IMR-90 (cell line): ENCODE results near the gene SPATA2. TPM values are rescaled to one million over a fixed set of nuclear protein-coding genes. Genes with fewer than 3 reads are reported as not detected.

Source experiments
- ATAC-seq: fragments of 200-7000 bp; cut with Tn5 transposase; 2 replicates; pipeline ENCODE4 v1.9.1; 2020; ENCODE audit warnings: low read depth, mild to moderate bottlenecking, moderate library complexity
- BruUV-seq: library from RNA; stranded (reverse); fragments of 400-500 nt; replicated peaks from 2 replicates; lab custom pipeline; 2021; lab: Mats Ljungman, UMichigan
- CTCF ChIA-PET: fragments of 300-600 bp; formaldehyde crosslinking; extraction: SDS; loops from one replicate; lab custom pipeline; 2021; ENCODE audit warnings: antibody characterized with exemption; lab: Yijun Ruan, JAX
- POLR2A ChIA-PET: fragments of 300-600 bp; sonication (Branson Sonifier 250); formaldehyde crosslinking; loops from one replicate; lab custom pipeline; 2022; ENCODE audit warnings: antibody characterized with exemption; ENCODE audit not compliant: unreplicated experiment; lab: Charles Lee
- DNase-seq: peaks from one replicate; pipeline ENCODE4 v3.0.0; 2013
- H2AFZ ChIP-seq: replicated peaks from 2 replicates; pipeline ENCODE3; 2013; ENCODE audit warnings: low read length, mild to moderate bottlenecking; ENCODE audit not compliant: poor library complexity
- H2AK5ac ChIP-seq: 2 replicates; pipeline ENCODE4 v1.6.1; 2013; ENCODE audit warnings: low read depth, low read length, inconsistent platforms
- H2AK9ac ChIP-seq: replicated peaks from 2 replicates; pipeline ENCODE3; 2013; ENCODE audit warnings: mild to moderate bottlenecking, low read depth, low read length, moderate library complexity; ENCODE audit not compliant: poor library complexity
- H2BK120ac ChIP-seq: 2 replicates; pipeline ENCODE4 v1.6.1; 2013; ENCODE audit warnings: low read depth, low read length, inconsistent platforms
- H2BK15ac ChIP-seq: 3 replicates; pipeline ENCODE4 v1.6.1; 2013; ENCODE audit warnings: low read depth, low read length, inconsistent platforms
- H2BK20ac ChIP-seq: 2 replicates; pipeline ENCODE4 v1.6.1; 2013; ENCODE audit warnings: low read depth, mild to moderate bottlenecking, inconsistent platforms, low read length, moderate library complexity
- H2BK5ac ChIP-seq: 2 replicates; pipeline ENCODE4 v1.6.1; 2013; ENCODE audit warnings: mild to moderate bottlenecking, low read depth, low read length, inconsistent platforms; ENCODE audit not compliant: poor library complexity, severe bottlenecking
- H3K14ac ChIP-seq: replicated peaks from 2 replicates; pipeline ENCODE4 v1.6.1; 2013; ENCODE audit warnings: low read depth, low read length, inconsistent platforms
- H3K18ac ChIP-seq: 2 replicates; pipeline ENCODE4 v1.6.1; 2013; ENCODE audit warnings: low read depth, low read length, control low read depth
- H3K23ac ChIP-seq: 2 replicates; pipeline ENCODE4 v1.6.1; 2013; ENCODE audit warnings: low read depth, low read length, inconsistent platforms
- H3K27ac ChIP-seq: 2 replicates; pipeline ENCODE4 v1.5.1; 2013; ENCODE audit warnings: mild to moderate bottlenecking, control low read depth, low read length; ENCODE audit not compliant: insufficient read depth
- H3K27me3 ChIP-seq: 2 replicates; pipeline ENCODE4 v1.6.1; 2013; ENCODE audit warnings: low read length; ENCODE audit not compliant: control insufficient read depth, insufficient read depth
- H3K36me3 ChIP-seq: 2 replicates; pipeline ENCODE4 v1.6.1; 2013; ENCODE audit warnings: low read length, mixed read lengths; ENCODE audit not compliant: control insufficient read depth, insufficient read depth
- H3K4ac ChIP-seq: 2 replicates; pipeline ENCODE4 v1.6.1; 2013; ENCODE audit warnings: low read depth, low read length, inconsistent platforms
- H3K4me1 ChIP-seq: 2 replicates; pipeline ENCODE4 v1.6.1; 2013; ENCODE audit warnings: low read length, mixed read lengths; ENCODE audit not compliant: control insufficient read depth, insufficient read depth
- H3K4me2 ChIP-seq: 2 replicates; pipeline ENCODE4 v1.6.1; 2013; ENCODE audit warnings: low read depth, mild to moderate bottlenecking, control low read depth, low read length, moderate library complexity
- H3K4me3 ChIP-seq: 2 replicates; pipeline ENCODE4 v1.5.1; 2013; ENCODE audit warnings: low read depth, mild to moderate bottlenecking, control low read depth, low read length, moderate library complexity; ENCODE audit not compliant: insufficient read depth
- H3K56ac ChIP-seq: 2 replicates; pipeline ENCODE4 v1.6.1; 2013; ENCODE audit warnings: low read length, inconsistent platforms; ENCODE audit not compliant: insufficient read depth; ENCODE audit errors: extremely low read depth
- H3K79me1 ChIP-seq, 2 experiments: 2 replicates each; pipeline ENCODE4 v1.6.1; 2013; ENCODE audit warnings: low read length in 2 of 2, inconsistent platforms in 1 of 2, low read depth in 1 of 2
- H3K9ac ChIP-seq: 2 replicates; pipeline ENCODE4 v1.6.1; 2013; ENCODE audit warnings: low read depth, low read length, control low read depth
- H3K9me1 ChIP-seq: 2 replicates; pipeline ENCODE4 v1.6.1; 2013; ENCODE audit warnings: low read length, inconsistent platforms; ENCODE audit not compliant: insufficient read depth
- H3K9me3 ChIP-seq: 2 replicates; pipeline ENCODE4 v1.6.1; 2013; ENCODE audit warnings: low read length; ENCODE audit not compliant: control insufficient read depth, insufficient read depth
- H4K20me1 ChIP-seq: 2 replicates; pipeline ENCODE4 v1.6.1; 2013; ENCODE audit warnings: low read length, inconsistent platforms; ENCODE audit not compliant: insufficient read depth
- H4K5ac ChIP-seq: 2 replicates; pipeline ENCODE4 v1.6.1; 2013; ENCODE audit warnings: mild to moderate bottlenecking, low read depth, low read length, control low read depth
- H4K8ac ChIP-seq, 2 experiments: 2 replicates each; pipeline ENCODE4 v1.6.1; 2013; ENCODE audit warnings: low read depth in 2 of 2, low read length in 2 of 2, control low read depth in 1 of 2, inconsistent platforms in 1 of 2
- H4K91ac ChIP-seq: 2 replicates; pipeline ENCODE4 v1.6.1; 2013; ENCODE audit warnings: low read depth, low read length, inconsistent platforms; ENCODE audit not compliant: insufficient read depth
- CEBPB ChIP-seq: IDR thresholded peaks from 2 replicates; pipeline ENCODE4 v1.6.1; 2012; ENCODE audit warnings: low read depth, low read length, improper control_type of control experiment
- WGBS, 2 experiments: methylation state at CpG; one replicate each; pipeline versions ENCODE4 v1.1.5 to v1.1.7; 2013; ENCODE audit warnings: missing lambda C conversion rate in 2 of 2; ENCODE audit not compliant: insufficient read length in 1 of 2; ENCODE audit errors: extremely low coverage in 2 of 2; 5-methylcytosine and 5-hydroxymethylcytosine counted together
- dilution Hi-C: fragments of 300-500 bp; cut with HindIII; formaldehyde crosslinking; loops from one replicate; pipeline ENCODE4 v1.14.3; 2018; ENCODE audit warnings: low sequenced_read_pairs; ENCODE audit not compliant: unreplicated experiment
- in situ Hi-C: fragments of 300-500 bp; cut with MboI; formaldehyde crosslinking; loops from 3 replicates; pipeline ENCODE4 v1.14.3; 2019; ENCODE audit warnings: low sequenced_read_pairs, inconsistent platforms, mixed read lengths
- intact Hi-C: fragments of 100-400 bp; cut with micrococcal nuclease; formaldehyde crosslinking; loops from 2 replicates; pipeline ENCODE4 v1.10.0; 2022
- polyA plus RNA-seq, 3 experiments: library from polyadenylated mRNA; depleted of rRNA; stranded (reverse); fragments of >200 nt; gene quantifications; 2 replicates each; pipeline ENCODE4 v1.2.3, GENCODE V29; 2012; ENCODE audit warnings: low replicate concordance in 1 of 3
- total RNA-seq: library from RNA; depleted of rRNA; stranded (reverse); fragments of >200 nt; gene quantifications from 2 replicates; pipeline ENCODE4 v1.2.3, GENCODE V29; 2012

SPATA2 gene
- total and polyA plus RNA-seq, 2 of the 4 experiments (the other 2 are of a cell fraction), result 1.3 to 4.5 TPM

- H4K8ac ChIP-seq, result no peak overlapping the region
- 100% methylated on average over 1 of the region's 3 CpGs; no CpG with 5 or more reads in 1 of the 2 experiments for whole genome bisulfite sequencing, 2 experiments
- no peak overlapping the region for H2BK5ac ChIP-seq
- DNase-seq (no peak), ATAC-seq (no peak)
- peaks cover 23% of the 10 kb centered on the region for H3K9me1 ChIP-seq
- H4K5ac ChIP-seq, result no peak overlapping the region
- H4K91ac ChIP-seq, result no peak overlapping the region
- H3K9me3 ChIP-seq, result no peaks in the 10 kb centered on the region
- H3K4me2 ChIP-seq, result no peak overlapping the region
- intact Hi-C loops, result no loop called here
- no peak overlapping the region for H3K9ac ChIP-seq
- peaks cover 63% of the 10 kb centered on the region for H3K36me3 ChIP-seq
- TF ChIP-seq CEBPB, result no peak
- no TSS peak for BruUV-seq
- in situ Hi-C loops, result no loop called here
- no peak overlapping the region for H2AK5ac ChIP-seq
- peaks cover 49 to 64% of the 10 kb centered on the region in 2 experiments for H3K79me1 ChIP-seq
- H3K4me3 ChIP-seq, result no peak overlapping the region
- H2BK120ac ChIP-seq, result no peak overlapping the region
- no peak overlapping the region for H3K27ac ChIP-seq
- ChIA-PET CTCF (no interaction called here), POLR2A (no interaction called here)
- H4K20me1 ChIP-seq, result peaks cover 4% of the 10 kb centered on the region; the same call in 1 of the 2 replicates
- H3K4me1 ChIP-seq, result peaks cover 14% of the 10 kb centered on the region
- H3K4ac ChIP-seq, result no peak overlapping the region
- no peak overlapping the region for H2AFZ ChIP-seq
- dilution Hi-C loops, result no loop called here
- H3K14ac ChIP-seq, result no peak overlapping the region
- no peak overlapping the region for H3K18ac ChIP-seq
- H3K23ac ChIP-seq, result no peak overlapping the region
- no peak overlapping the region for H2BK15ac ChIP-seq
- no peaks in the 10 kb centered on the region for H3K27me3 ChIP-seq
- H2BK20ac ChIP-seq, result no peak overlapping the region
- no peak overlapping the region for H2AK9ac ChIP-seq
- no peak overlapping the region for H3K56ac ChIP-seq
These were observed 39.8 kb upstream of the SPATA2 start for GRCh38 chr20:49955167-49955566.
